Fibroblast of skin of scalp (primary cell): ENCODE data around the gene BMPR1B.

Source experiments
- DNase-seq: peaks from one replicate; pipeline ENCODE4 v3.0.0-alpha.2; 2013

BMPR1B gene

GRCh38 chr4:94918543-94918942, 160.8 kb downstream of the BMPR1B start:
- no peak for DNase-seq

DNA sequence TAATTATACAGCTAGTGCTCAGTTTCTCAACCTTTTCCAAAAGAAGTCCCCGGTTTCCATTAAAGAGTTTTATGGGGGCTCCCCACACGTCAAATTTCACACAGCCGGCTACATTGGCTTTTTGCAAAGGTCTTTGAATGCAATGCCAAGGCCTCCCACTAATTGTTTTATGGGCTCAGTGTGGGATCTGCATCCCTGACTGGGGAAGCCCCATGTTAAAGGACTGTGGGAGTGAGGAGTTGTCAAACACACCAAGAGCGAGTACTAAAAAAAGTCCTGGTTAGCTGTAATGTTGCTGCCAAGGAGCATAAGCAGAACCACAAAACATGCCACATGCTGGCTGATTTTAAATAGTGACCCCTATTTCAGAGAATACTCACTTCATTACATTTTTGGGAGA, 162.6 kb downstream of the BMPR1B start:
- no peak for DNase-seq

GRCh38 chr4:94924566-94924965, 166.8 kb downstream of the BMPR1B start:
- DNase-seq, result no peak

DNA sequence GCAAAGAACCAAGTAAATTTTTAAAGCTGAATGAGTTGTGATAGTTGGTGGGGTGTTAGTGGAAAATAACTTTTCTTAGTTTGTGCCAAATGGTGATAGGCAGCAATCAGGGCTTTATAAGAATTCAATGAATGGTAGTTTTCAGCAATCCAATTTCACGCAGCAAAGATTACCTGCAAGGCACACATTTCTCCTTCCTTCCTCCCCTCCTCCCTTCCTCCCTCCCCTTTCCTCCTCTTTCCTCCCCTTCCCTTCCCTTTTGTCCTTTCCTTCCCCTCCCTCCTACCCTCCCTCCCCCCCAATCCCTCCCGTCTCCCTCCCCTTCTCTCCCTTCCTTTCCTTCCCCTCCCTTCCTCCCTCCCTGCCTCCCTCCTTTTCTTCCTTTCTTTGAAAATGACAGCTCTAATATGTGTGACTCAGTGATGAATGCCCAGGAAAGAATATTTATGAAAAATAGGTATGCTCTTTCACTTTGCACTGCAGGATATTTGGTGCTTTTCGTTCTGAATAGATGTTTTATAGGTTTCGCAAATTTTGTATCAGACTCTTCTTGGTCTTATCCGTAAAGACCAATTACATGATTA, 168.1 kb downstream of the BMPR1B start:
- DNase-seq, result no peak

- DNase-seq, result no peak
Measured at GRCh38 chr4:94926936-94927335, 169.2 kb downstream of the BMPR1B start.

- peak; percentile 33 for DNase-seq
Measured at GRCh38 chr4:94927696-94928095, 169.9 kb downstream of the BMPR1B start.

GRCh38 chr4:94929696-94930095, 171.9 kb downstream of the BMPR1B start:
- no peak for DNase-seq

DNA sequence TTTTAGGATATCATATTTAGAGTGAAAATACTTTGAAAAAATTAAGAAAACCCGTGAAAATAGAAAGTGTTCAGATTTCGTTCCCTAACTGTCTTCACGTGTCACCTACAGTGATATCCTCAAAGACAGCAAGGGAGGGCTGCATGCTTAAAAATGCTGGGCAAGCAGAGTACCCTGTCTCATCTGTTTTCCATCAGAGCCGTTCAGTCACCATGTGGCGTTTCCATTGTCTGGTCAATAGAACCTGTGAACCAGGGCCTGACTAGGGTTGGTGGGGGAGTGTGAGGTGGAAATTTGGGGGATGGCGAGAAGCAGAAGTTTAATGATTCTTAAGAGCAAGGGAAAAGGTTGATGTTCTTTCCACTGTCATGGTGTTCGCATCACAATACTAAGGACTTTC, 173.9 kb downstream of the BMPR1B start:
- DNase-seq, result no peak

DNA sequence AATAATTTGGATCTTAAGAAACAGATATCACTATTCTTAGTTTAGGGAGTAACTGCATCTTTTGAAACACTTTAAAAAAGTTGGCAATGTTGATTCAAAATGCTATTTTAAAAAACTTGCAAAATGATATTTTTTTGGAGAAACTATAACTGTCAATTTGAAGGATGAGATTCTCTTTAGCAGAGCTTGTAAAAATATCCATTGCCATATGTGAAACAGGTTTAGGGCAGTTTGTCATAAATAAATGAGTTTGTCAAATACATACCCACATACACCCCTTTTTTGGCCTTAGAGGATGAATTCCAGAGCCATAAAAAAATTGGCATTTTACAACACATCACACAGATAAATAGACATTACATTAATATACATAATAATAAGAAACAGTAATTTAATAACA, 174.6 kb downstream of the BMPR1B start:
- no peak for DNase-seq

DNA sequence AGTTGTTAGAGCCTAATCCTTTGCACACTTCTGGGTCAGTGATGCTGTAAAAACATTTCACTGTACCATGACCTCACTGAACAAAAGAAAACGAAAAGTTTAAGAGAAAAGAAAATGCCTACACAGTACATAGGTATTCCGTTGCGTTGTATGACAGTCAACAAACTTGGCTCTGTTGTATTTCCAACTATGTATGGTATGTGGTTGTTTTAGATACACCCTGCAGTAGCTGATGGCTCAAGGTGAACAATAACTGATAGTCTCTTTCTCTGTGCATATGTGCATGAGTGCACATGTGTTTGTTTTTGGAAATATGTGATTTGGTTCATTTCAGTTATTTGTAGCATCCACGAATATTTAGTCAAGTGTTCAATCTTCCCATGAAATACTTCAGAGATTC, 176.0 kb downstream of the BMPR1B start:
- peak; percentile 20 for DNase-seq

DNA sequence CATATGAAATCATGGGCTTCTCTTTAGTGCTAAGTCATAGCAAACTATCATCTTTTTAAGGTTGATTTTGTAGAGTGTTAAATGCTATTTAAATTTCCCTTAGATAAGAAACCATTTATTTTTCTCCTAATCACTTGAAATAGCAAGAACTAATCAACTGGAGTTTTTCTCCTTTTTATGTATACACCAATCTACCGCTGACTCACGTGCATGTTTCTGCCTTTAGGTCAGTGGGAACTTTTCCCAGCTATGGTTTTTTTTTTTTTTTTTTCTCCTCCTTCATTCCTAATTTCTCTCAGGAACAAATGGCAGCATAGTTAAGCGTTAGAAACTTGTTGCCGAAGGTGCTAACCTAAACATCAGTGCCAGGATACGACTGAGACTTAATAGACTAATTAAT, 176.4 kb downstream of the BMPR1B start:
- peak; percentile 58 for DNase-seq

- DNase-seq, result peak; percentile 54
Measured at GRCh38 chr4:94934864-94935263, 177.1 kb downstream of the BMPR1B start.

GRCh38 chr4:94936854-94937253, 179.1 kb downstream of the BMPR1B start:
- DNase-seq, result no peak

GRCh38 chr4:94939791-94940519, 182.2 kb downstream of the BMPR1B start:
- peak; percentile 14 for DNase-seq

- DNase-seq, result no peak
Measured at GRCh38 chr4:94940520-94940908, 182.8 kb downstream of the BMPR1B start.

DNA sequence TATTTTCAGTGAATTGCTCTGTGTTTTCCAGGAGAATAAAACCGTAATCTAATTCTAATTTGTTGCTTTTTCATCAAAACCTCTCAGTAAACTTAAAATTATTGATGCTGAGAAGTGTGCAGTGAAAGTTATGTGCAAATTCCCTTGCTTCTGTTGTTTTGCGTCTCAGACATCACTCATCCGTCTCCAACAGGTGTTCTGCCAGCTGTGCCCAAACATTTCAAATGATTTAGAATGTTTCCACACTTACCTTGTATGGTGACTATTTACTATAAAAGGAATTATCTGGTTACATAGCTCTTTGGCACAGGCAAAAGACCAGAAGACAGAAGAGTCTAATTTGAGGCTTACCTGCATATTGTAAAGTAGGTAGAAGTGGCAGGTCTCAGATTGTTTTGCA, 184.0 kb downstream of the BMPR1B start:
- DNase-seq, result no peak

DNA sequence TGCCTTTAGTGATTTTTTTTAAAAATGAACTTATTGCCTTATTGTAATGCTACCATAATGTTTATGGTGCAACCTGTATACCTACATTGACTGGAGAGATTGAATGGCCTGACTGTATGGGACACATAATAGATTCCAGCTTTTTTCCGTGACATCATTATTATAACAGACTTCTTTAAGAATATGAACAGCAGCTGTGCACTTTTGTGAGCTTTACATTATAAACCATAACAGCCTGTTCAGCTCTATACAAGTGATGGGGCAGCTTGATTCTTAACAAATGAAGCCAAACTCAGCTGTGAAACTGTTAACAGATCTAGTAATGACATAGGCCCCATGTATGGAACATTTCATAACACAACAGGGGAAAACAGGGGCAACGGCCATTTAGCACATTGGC, 187.0 kb downstream of the BMPR1B start:
- DNase-seq, result no peak

DNA sequence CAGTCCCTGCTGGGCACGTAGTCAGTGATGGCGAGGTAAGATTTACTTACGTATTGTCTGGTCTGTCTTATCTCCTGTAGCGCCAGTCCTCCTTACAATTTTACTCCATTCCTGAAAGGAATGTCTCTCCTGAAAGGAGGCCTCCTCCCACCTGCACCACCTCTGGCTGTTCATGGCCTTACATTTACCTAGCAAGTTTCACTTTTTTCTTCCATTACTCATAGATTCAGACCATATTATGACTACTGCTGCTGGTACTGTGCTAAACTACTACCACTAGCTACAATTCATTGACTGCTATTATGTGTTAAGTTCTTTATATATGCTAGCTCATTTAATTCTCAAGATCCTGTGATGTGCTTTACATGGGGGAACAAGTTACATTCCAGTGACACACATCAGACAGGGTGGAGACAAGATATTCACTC, 189.9 kb downstream of the BMPR1B start:
- no peak for DNase-seq

GRCh38 chr4:94954251-94954650, 196.5 kb downstream of the BMPR1B start:
- DNase-seq, result no peak

- DNase-seq, result no peak
Measured at GRCh38 chr4:94957030-94957429, 199.3 kb downstream of the BMPR1B start.

DNA sequence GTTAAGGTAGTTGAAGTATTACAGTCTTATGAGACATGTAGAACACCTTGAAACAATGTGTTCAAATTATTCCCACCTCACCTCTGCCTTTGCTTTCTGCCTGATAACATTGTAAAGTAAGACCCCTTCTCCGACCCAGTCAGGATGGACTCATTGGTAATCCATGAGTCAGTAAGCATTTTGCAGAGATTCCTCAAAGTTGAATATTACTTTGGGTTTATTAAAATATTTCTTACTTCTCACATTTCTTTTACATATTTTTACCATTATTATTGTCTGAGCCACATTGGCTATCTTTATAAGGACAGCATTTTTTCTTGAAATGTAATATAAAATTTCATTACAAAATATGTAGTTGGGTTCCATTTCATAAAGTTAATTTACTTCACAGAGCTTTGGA, 201.6 kb downstream of the BMPR1B start:
- DNase-seq, result peak; percentile 68

- DNase-seq, result no peak
Measured at GRCh38 chr4:94960708-94961107, 203.0 kb downstream of the BMPR1B start.

GRCh38 chr4:94961420-94961819, 203.7 kb downstream of the BMPR1B start:
- peak; percentile 49 for DNase-seq

DNA sequence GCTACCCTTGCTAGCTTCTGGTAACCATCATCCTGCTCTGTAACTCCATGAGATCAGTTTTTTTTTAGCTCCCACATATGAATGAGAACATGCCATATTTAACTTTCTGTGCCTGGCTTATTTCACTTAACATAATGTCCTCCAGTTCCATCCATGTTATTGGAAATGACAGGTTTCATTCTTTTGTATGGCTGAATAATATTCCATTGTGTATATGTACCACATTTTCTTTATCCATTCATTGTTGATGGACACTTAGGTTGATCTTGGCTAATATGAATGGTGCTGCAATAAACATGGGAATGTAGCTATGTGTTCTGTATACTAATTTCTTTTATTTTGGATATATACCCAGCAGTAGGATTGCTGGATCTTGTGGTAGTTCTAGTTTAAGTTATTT, 204.7 kb downstream of the BMPR1B start:
- DNase-seq, result no peak

- no peak for DNase-seq
Measured at GRCh38 chr4:94965852-94966251, 208.1 kb downstream of the BMPR1B start.
